Stimulated activated naive B cell treated with anti-CD40 and anti-IgM and Interleukin-4, amounts not matched to agents 10 μg/mL and 1 μg/mL and 100 μg/mL, for 72 hours (primary cell): ENCODE data around the gene AMMECR1.

Source experiments
- ATAC-seq, 2 donors: fragments of 150-1000 bp; cut with Tn5 transposase; replicated peaks; 2 replicates each; pipeline ENCODE4 v1.10.0; 2021; ENCODE audit warnings: moderate library complexity in 1 of 2
- DNase-seq: peaks from one replicate; pipeline ENCODE4 v3.0.0; 2021
- H3K27ac Mint-ChIP-seq: one replicate; pipeline ENCODE4 v1.8.0; 2022; ENCODE audit warnings: mild to moderate bottlenecking, mixed read lengths
- H3K27me3 Mint-ChIP-seq, 2 donors: one replicate each; pipeline ENCODE4 v1.8.0; 2022; ENCODE audit warnings: mixed read lengths in 2 of 2
- H3K36me3 Mint-ChIP-seq, 2 donors: one replicate each; pipeline ENCODE4 v1.8.0; 2022; ENCODE audit warnings: mixed read lengths in 2 of 2, mild to moderate bottlenecking in 1 of 2
- H3K4me1 Mint-ChIP-seq, 2 donors: one replicate each; pipeline ENCODE4 v1.8.0; 2022; ENCODE audit warnings: mixed read lengths in 2 of 2, mild to moderate bottlenecking in 1 of 2
- H3K4me3 Mint-ChIP-seq, 2 donors: one replicate each; pipeline ENCODE4 v1.8.0; 2022; ENCODE audit warnings: mild to moderate bottlenecking in 2 of 2, mixed read lengths in 2 of 2, moderate library complexity in 1 of 2
- H3K9me3 Mint-ChIP-seq, 2 donors: one replicate each; pipeline ENCODE4 v1.8.0; 2022; ENCODE audit warnings: mixed read lengths in 2 of 2, mild to moderate bottlenecking in 1 of 2

AMMECR1 gene

DNA sequence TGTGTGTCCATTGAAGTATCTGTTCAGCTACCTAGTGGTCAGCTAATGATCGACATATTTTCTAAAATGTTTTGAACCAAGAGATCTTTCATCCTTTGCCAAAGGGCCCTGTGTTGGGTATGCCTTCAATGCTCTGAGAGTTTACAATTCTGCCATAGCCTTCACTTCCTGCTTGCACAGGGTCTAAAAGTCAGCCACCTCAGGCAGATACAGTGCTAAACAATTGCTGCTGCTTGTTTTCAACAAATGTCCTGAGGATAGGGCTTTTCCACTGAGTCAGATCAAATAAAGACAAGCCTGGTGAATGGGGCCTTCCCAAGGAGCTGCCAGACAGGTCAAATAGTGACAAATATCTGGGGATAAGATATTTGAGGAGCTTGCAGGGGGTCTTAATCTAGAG lies 16.7 kb downstream of the AMMECR1 start:
- H3K9me3 Mint-ChIP-seq = peaks cover 0 to under 1% of the 10 kb centered on the region in 2 donors
- no peak overlapping the region for H3K4me3 Mint-ChIP-seq
- no peaks in the 10 kb centered on the region for H3K27me3 Mint-ChIP-seq
- H3K4me1 Mint-ChIP-seq = peaks cover 2 to 5% of the 10 kb centered on the region in 2 donors
- ATAC-seq (no peak), DNase-seq (no peak)
- no peak overlapping the region for H3K27ac Mint-ChIP-seq
- peaks cover 0 to 6% of the 10 kb centered on the region in 2 donors for H3K36me3 Mint-ChIP-seq

DNA sequence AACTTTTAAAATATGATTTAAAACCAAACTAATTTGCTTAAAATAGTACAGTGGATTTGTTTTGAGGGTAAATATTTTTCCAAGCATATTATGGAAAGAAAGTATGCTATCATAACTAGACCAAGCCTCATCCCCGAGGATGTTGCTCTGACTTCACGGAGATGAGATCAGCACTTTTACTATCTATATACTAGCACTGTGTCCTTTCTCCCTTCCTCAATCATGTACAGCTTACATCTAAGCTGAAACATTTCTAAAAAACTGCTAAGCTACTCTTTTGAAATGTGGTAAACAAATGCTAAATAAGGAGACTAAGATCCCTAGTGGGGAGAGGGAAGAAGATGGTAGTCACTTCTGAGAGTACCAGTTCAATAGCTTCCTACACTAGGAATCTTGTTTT lies 23.8 kb downstream of the AMMECR1 start:
- ATAC-seq = no peak
- peaks cover 0 to 2% of the 10 kb centered on the region in 2 donors for H3K9me3 Mint-ChIP-seq

DNA sequence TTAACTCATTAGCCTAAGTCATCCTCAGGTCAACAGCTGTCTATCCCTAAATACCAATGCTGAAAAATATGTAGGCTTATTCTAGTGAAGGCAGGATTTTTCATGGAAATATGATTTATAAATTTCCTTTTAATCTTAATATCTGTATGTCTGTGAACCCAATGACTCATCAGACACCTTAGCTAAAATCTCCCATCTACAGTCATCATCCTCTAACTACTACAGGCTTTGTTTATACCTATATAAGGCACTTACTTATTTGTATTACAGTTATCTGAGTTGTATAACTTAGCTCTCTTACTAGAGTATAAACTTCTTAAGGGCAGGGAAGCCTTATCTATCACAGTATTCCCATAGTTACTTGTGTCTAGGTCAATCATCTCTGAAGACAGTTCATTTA lies 24.2 kb downstream of the AMMECR1 start:
- DNase-seq (no peak), ATAC-seq (no peak)
- Mint-ChIP-seq H3K27ac (no peak overlapping the region), H3K4me3 (no peak overlapping the region), H3K36me3 (peaks cover 0 to 11% of the 10 kb centered on the region in 2 donors), H3K4me1 (peaks cover under 1 to 4% of the 10 kb centered on the region in 2 donors), H3K27me3 (no peaks in the 10 kb centered on the region), H3K9me3 (peaks cover 0 to 2% of the 10 kb centered on the region in 2 donors)

More for the DNA sequence above, 23.8 kb downstream of the AMMECR1 start:
- no peak overlapping the region for H3K4me3 Mint-ChIP-seq
- H3K4me1 Mint-ChIP-seq = peaks cover 0 to under 1% of the 10 kb centered on the region in 2 donors
- H3K36me3 Mint-ChIP-seq = peaks cover 0 to 11% of the 10 kb centered on the region in 2 donors
- no peak for DNase-seq
- no peak overlapping the region for H3K27ac Mint-ChIP-seq
- H3K27me3 Mint-ChIP-seq = no peaks in the 10 kb centered on the region

DNA sequence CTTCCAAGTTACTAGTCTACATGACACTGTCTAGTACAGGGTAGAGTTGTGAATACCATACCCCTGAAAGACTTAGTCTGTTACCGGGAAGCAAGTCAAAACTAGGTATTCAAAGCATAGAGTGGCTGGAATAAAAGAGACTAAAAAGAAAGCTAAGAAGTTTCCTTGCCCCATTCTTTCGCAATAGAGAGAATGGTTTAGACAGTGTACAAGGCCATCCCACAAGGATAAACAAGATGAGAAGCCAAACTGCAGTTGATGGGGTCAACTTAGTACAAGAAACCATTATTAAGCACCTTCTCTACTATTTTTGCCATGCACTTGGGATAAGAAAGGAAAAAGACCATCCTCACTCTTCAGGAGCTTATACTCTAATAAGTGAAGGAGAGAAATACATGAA lies 30.3 kb downstream of the AMMECR1 start:
- H3K27ac Mint-ChIP-seq = no peak overlapping the region
- H3K4me1 Mint-ChIP-seq = peaks cover 2 to 17% of the 10 kb centered on the region in 2 donors
- DNase-seq (no peak), ATAC-seq (no peak)
- peaks cover 0 to 6% of the 10 kb centered on the region in 2 donors for H3K36me3 Mint-ChIP-seq
- no peaks in the 10 kb centered on the region for H3K9me3 Mint-ChIP-seq
- no peaks in the 10 kb centered on the region for H3K27me3 Mint-ChIP-seq
- H3K4me3 Mint-ChIP-seq = no peak overlapping the region

DNA sequence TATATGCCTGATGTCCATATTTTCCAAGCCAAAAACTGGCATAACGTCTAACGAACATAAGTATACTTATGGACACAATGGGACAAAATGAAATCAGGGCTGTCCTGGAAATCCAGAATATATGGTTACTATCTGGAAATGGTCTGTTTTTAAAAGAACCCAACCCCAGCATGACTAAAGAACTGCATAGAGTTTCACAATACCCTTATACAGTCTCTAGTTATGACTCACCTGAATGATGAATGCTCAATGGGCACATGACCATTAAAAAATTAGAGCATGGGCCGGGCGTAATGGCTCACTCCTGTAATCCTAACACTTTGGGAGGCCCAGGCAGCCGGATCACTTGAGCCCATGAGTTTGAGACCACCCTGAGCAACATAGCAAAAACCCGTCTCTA lies 31.8 kb downstream of the AMMECR1 start:
- peaks cover 1 to 6% of the 10 kb centered on the region in 2 donors for H3K36me3 Mint-ChIP-seq
- H3K27me3 Mint-ChIP-seq = no peaks in the 10 kb centered on the region
- H3K27ac Mint-ChIP-seq = no peak overlapping the region
- no peak overlapping the region for H3K4me3 Mint-ChIP-seq
- peaks cover 0 to 1% of the 10 kb centered on the region in 2 donors for H3K9me3 Mint-ChIP-seq
- peaks cover 7 to 17% of the 10 kb centered on the region in 2 donors for H3K4me1 Mint-ChIP-seq
- ATAC-seq (peak in 1 of 2 donors; percentile 56), DNase-seq (no peak)

DNA sequence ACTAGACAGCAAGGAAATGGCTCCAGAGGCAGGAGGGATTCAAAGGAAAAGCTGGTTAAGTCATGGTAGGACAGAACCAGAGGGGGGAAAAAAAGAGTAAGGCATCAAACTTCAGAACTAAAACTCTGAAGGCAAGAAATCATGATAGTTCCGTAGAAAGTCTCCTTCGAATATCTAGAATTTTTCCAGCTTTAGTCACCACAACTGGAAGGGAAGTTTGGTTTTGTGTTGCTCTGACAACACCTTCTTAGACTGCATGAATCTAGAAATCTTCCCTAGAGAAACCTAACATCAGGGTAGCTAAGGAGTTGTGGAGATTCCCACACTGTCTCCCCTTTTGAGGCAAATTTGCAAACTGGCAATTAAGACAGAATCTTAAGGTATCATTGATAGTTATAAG lies 33.7 kb downstream of the AMMECR1 start:
- no peak for DNase-seq
- Mint-ChIP-seq H3K27ac (no peak overlapping the region), H3K27me3 (no peaks in the 10 kb centered on the region), H3K4me3 (no peak overlapping the region), H3K36me3 (peaks cover 1 to 3% of the 10 kb centered on the region in 2 donors), H3K4me1 (peaks cover 7 to 17% of the 10 kb centered on the region in 2 donors), H3K9me3 (peaks cover 0 to 1% of the 10 kb centered on the region in 2 donors)
- no peak for ATAC-seq

DNA sequence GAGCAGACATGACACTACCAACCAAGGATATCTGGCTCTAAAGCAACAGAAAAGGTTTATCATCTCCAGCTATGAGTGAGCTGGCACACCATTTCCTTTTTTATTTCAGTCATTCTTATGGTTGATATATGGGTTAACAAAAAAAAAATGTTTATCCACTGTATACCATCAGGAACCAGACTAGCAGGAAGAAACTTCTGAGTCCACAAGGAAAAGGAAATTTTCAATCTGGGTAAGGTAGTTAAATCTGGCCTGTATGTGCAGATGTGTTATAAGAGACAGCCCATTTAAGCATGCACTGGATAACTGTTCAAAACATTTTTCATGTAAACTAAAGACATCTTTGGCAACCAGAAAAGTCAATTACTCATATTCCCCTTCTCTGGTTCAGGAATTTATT lies 35.0 kb downstream of the AMMECR1 start:
- peaks cover 6 to 9% of the 10 kb centered on the region in 2 donors for H3K4me1 Mint-ChIP-seq

DNA sequence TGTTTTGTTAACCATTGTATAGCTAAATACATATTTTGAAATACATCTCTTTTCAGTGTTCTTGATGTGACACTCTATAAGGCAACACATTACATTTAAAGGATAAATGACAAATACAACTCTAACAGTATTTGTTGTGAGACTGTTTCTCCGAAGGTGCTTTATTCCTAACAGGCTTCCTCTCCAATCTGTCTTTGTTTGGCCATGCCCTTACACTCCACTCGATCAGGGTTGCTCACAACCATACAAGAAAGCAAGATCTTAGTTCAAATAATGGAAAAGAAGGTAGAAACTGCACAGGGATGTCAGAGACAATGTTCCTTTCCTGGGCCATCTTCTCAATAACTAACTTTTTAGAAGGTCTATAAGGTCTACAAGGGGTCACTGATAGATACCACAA lies 36.5 kb downstream of the AMMECR1 start:
- H3K9me3 Mint-ChIP-seq = peaks cover 0 to 1% of the 10 kb centered on the region in 2 donors
- no peak overlapping the region for H3K27ac Mint-ChIP-seq
- DNase-seq (no peak), ATAC-seq (no peak)
- peaks cover 12 to 14% of the 10 kb centered on the region in 2 donors for H3K4me1 Mint-ChIP-seq
- no peak overlapping the region for H3K4me3 Mint-ChIP-seq
- no peaks in the 10 kb centered on the region for H3K27me3 Mint-ChIP-seq
- peaks cover 0 to 1% of the 10 kb centered on the region in 2 donors for H3K36me3 Mint-ChIP-seq

More for the DNA sequence above, 35.0 kb downstream of the AMMECR1 start:
- ATAC-seq (no peak), DNase-seq (no peak)
- H3K9me3 Mint-ChIP-seq = peaks cover 0 to 1% of the 10 kb centered on the region in 2 donors
- H3K36me3 Mint-ChIP-seq = peaks cover 1 to 3% of the 10 kb centered on the region in 2 donors
- H3K27ac Mint-ChIP-seq = no peak overlapping the region
- no peak overlapping the region for H3K4me3 Mint-ChIP-seq
- no peaks in the 10 kb centered on the region for H3K27me3 Mint-ChIP-seq

DNA sequence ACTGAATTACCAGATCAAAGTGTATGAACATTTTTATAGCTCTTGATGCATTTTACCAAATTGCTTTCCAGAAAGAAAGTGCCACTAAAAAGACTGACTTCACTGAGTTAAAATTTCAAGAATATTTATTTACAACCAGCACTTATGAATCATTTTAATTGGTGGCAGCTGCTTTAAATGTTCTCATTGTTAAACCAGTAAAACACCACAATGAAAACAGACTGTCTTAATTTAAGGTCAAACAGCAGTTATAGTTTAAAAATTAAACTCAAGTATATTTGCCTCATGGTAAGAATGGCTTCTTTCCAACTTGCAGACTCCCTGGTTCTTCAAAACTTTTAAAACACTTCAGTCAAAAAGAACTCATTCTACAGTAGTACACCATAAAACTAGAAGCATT lies 36.9 kb downstream of the AMMECR1 start:
- Mint-ChIP-seq H3K27me3 (peaks cover 0 to under 1% of the 10 kb centered on the region in 2 donors), H3K36me3 (peaks cover under 1 to 1% of the 10 kb centered on the region in 2 donors), H3K9me3 (peaks cover 0 to 1% of the 10 kb centered on the region in 2 donors), H3K4me1 (peaks cover 12 to 14% of the 10 kb centered on the region in 2 donors), H3K27ac (no peak overlapping the region), H3K4me3 (no peak overlapping the region)
- no peak for ATAC-seq
- DNase-seq = no peak

DNA sequence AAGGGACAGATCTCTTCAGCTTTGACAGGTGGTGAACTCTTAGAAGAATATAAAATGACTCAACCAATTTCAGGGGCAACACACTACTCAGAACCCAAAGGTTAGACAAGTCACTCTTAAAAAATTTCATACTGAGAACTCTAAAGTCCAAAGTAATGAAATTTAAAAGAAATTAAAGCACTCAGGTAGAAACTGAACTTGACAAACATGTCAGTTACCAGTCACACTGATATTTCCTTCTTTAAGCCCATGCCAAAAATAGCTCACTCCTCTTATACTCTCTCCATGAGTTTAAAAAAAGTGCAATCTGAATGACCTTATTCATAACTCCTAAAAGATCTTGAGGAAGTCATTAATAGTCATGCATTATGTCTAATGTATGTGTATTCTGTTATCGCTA lies 40.3 kb downstream of the AMMECR1 start:
- ATAC-seq = peak in 1 of 2 donors; percentile 42
- DNase-seq = no peak

DNA sequence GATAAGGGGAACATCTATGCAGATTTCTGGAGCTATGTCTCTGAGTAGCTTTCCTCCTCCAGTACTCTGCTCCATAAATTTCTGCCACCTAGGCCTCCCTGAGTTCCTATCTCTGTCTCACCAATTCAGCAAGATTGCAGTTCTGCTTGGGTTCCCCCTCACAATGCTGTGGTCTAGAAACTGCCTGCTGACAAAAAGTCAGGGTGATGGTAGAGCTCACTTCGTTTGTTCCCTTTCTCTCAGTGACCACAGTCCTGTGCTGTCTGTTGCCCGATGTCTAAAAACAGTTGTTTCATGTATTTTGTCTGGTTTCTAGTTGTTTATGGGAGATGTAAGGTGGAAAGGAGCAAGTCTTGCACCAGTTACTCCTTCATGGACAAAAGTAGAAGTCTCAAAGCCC lies 41.1 kb downstream of the AMMECR1 start:
- DNase-seq = peak; percentile 1
- ATAC-seq = peak; percentile 89 to 90
- Mint-ChIP-seq H3K36me3 (peaks cover 2 to 3% of the 10 kb centered on the region in 2 donors), H3K9me3 (no peaks in the 10 kb centered on the region), H3K27me3 (peaks cover 0 to 4% of the 10 kb centered on the region in 2 donors), H3K4me1 (peaks cover 13 to 27% of the 10 kb centered on the region in 2 donors), H3K27ac (no peak overlapping the region), H3K4me3 (no peak overlapping the region)

More for the DNA sequence above, 40.3 kb downstream of the AMMECR1 start:
- peaks cover 3% of the 10 kb centered on the region in 2 donors for H3K36me3 Mint-ChIP-seq
- peaks cover 0 to 4% of the 10 kb centered on the region in 2 donors for H3K27me3 Mint-ChIP-seq
- H3K27ac Mint-ChIP-seq = no peak overlapping the region
- H3K4me3 Mint-ChIP-seq = no peak overlapping the region
- H3K4me1 Mint-ChIP-seq = peaks cover 14 to 25% of the 10 kb centered on the region in 2 donors
- H3K9me3 Mint-ChIP-seq = peaks cover 0 to 1% of the 10 kb centered on the region in 2 donors

DNA sequence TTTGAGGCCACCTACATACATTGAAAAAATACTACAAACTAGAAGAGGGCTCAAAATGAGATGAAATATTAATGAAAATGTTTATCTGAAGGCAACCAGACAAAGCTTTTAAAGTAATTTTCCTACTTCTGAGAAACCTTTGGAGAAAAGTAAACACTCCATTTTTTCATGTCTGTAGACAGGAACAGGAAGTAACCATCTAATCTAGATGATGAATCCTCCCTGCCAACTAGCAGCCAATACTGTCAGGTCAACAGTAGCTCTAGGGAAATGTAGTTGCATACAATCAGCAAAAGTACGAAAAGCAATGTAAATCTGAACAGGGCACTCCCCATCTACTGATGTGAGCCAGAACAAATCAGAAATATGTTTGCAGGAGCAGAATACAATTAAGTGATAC lies 49.0 kb downstream of the AMMECR1 start:
- Mint-ChIP-seq H3K36me3 (peaks cover 0 to 6% of the 10 kb centered on the region in 2 donors), H3K9me3 (no peaks in the 10 kb centered on the region), H3K4me1 (peaks cover 5 to 27% of the 10 kb centered on the region in 2 donors), H3K27me3 (no peaks in the 10 kb centered on the region), H3K4me3 (no peak overlapping the region), H3K27ac (no peak overlapping the region)
- ATAC-seq (no peak), DNase-seq (no peak)

DNA sequence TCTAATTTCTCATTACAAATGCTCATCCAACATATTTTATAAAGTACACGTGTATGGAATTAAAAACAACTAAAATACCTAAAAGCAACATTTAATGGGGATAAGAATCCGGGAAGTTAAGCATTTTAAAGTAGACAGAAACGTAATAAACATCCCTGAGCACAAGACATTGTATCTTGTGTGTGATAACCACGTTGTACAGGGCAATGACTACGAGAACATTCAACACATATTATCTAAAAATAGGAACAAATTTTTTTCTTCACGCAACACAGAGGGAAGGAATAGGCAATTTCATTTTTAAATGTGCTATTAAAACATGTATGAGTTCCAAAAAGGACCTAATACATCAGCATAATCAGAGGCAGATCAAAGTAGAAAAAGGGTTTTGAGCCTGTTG lies 49.5 kb downstream of the AMMECR1 start:
- H3K9me3 Mint-ChIP-seq = no peaks in the 10 kb centered on the region
- ATAC-seq = no peak

DNA sequence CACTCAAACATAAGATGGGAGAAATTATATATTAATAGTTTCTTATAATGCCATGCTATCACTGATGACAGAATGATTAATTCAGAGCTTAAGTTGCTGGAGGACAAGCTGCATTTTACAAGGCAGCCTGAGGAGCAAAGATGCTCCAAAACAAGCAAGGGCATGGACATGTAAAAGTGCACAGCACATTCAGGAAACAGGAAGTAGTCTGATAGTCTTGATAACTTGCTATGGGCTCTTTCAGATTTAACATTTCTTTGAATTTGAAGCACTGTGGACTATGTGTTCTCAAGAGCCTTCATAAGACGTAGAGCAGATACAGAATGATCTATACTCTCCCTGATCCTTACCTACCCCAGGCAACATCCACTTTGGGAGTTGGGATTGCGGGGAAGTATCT lies 50.0 kb downstream of the AMMECR1 start:
- Mint-ChIP-seq H3K27ac (no peak overlapping the region), H3K36me3 (peaks cover 0 to 6% of the 10 kb centered on the region in 2 donors), H3K4me1 (peaks cover 5 to 17% of the 10 kb centered on the region in 2 donors), H3K27me3 (no peaks in the 10 kb centered on the region), H3K9me3 (no peaks in the 10 kb centered on the region), H3K4me3 (no peak overlapping the region)
- DNase-seq (no peak), ATAC-seq (no peak)

More for the DNA sequence above, 49.5 kb downstream of the AMMECR1 start:
- peaks cover 5 to 22% of the 10 kb centered on the region in 2 donors for H3K4me1 Mint-ChIP-seq
- peaks cover 0 to 6% of the 10 kb centered on the region in 2 donors for H3K36me3 Mint-ChIP-seq
- H3K4me3 Mint-ChIP-seq = no peak overlapping the region
- H3K27me3 Mint-ChIP-seq = no peaks in the 10 kb centered on the region
- H3K27ac Mint-ChIP-seq = no peak overlapping the region
- no peak for DNase-seq

DNA sequence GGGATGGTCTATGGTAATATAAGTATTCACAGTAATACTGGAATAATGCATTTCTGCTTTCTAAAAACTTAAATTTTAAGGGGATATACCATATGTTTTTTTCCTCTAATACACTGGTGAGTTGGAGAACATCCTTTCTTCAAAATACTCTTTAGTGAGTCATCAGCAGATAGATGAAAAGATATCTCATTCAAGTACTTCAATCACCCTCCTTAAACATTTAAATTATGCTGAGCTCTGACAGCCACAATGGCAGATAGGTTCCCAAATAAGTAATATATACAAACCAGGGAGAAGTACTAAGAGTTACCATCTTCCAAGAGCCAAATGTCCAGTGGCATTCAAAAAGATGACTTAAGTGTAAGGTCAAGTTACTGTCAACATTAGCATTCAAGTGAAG lies 52.2 kb downstream of the AMMECR1 start:
- H3K36me3 Mint-ChIP-seq = peaks cover 2 to 6% of the 10 kb centered on the region in 2 donors
- no peaks in the 10 kb centered on the region for H3K9me3 Mint-ChIP-seq
- no peak overlapping the region for H3K4me3 Mint-ChIP-seq
- no peak for ATAC-seq
- peaks cover 6 to 9% of the 10 kb centered on the region in 2 donors for H3K4me1 Mint-ChIP-seq
- no peak for DNase-seq
- H3K27me3 Mint-ChIP-seq = no peaks in the 10 kb centered on the region
- H3K27ac Mint-ChIP-seq = no peak overlapping the region
